KOPT-K1 (cell line): ENCODE data around the gene SETD1B.

Source experiments
- H3K27ac ChIP-seq: fragments of 200-600 bp; sonication (generic); 2 replicates; pipeline ENCODE4 v1.5.1; 2016; ENCODE audit warnings: antibody characterized with exemption, mild to moderate bottlenecking, low read depth, low read length; ENCODE audit not compliant: poor library complexity, severe bottlenecking
- H3K36me3 ChIP-seq: fragments of 200-600 bp; sonication (generic); 2 replicates; pipeline ENCODE4 v1.5.1; 2017; ENCODE audit warnings: antibody characterized with exemption, mild to moderate bottlenecking, low read length, moderate library complexity; ENCODE audit not compliant: insufficient read depth
- H3K9me3 ChIP-seq: fragments of 200-600 bp; sonication (generic); 2 replicates; pipeline ENCODE4 v1.5.1; 2017; ENCODE audit warnings: antibody characterized with exemption, low read length, mild to moderate bottlenecking; ENCODE audit not compliant: insufficient read depth, poor library complexity, severe bottlenecking

Gene SETD1B

GRCh38 chr12:121819212-121819949 lies 15.6 kb downstream of the SETD1B start:
- Histone ChIP-seq H3K27ac (no peak overlapping the region), H3K9me3 (no peaks in the 10 kb centered on the region), H3K36me3 (peaks cover 97% of the 10 kb centered on the region)

DNA sequence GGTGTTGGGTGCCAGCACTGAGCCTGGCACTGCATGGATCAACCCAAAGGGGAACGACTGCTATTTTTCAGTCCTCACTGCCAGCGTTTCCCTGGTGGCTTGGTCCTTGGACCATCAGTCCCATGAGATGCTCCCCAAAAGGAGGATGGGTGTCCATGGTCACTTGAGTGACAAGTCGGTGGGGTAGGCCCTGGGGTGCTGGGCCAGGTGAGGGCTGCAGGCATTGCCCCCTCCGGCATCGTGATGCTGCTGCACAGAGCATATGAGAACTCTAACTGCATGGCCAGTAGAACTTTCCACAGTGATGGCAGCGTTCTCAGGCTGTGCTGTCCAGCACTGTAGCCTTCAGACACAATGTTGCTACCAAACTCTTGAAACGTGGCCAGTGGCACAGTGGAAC lies 16.2 kb downstream of the SETD1B start:
- no peaks in the 10 kb centered on the region for H3K9me3 ChIP-seq
- H3K27ac ChIP-seq, result no peak overlapping the region
- peaks cover 97% of the 10 kb centered on the region for H3K36me3 ChIP-seq

GRCh38 chr12:121822393-121823100 lies 18.7 kb downstream of the SETD1B start:
- H3K9me3 ChIP-seq, result no peaks in the 10 kb centered on the region
- H3K36me3 ChIP-seq, result peaks cover 97% of the 10 kb centered on the region
- no peak overlapping the region for H3K27ac ChIP-seq

- Histone ChIP-seq H3K9me3 (no peaks in the 10 kb centered on the region), H3K36me3 (peaks cover 97% of the 10 kb centered on the region), H3K27ac (no peak overlapping the region)
Measured at GRCh38 chr12:121823101-121823726, 19.4 kb downstream of the SETD1B start.

DNA sequence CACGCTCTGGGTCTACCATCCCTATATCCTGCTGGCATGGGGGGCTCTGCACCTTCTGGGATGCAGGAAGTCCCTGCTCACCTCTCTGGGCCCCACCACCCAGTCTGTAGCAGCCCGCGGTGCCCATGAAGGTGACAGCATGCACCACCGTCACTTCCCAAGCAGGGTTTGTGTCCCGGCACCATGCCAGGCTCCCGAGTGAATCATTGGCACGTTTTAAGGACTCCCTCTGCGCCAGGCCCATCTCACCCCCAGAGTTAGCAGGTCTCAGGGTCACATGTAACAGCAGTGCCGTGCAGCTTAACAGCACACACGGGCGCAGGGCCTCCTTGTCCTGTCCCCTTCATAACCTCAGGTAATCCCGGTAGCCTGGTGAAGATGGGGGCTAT lies 19.9 kb downstream of the SETD1B start:
- peaks cover 99% of the 10 kb centered on the region for H3K36me3 ChIP-seq
- H3K27ac ChIP-seq, result no peak overlapping the region
- H3K9me3 ChIP-seq, result no peaks in the 10 kb centered on the region

GRCh38 chr12:121825041-121825523 lies 21.3 kb downstream of the SETD1B start:
- Histone ChIP-seq H3K36me3 (peaks cover 99% of the 10 kb centered on the region), H3K27ac (no peak overlapping the region), H3K9me3 (no peaks in the 10 kb centered on the region)

- no peaks in the 10 kb centered on the region for H3K9me3 ChIP-seq
- H3K27ac ChIP-seq, result no peak overlapping the region
- peaks cover 99% of the 10 kb centered on the region for H3K36me3 ChIP-seq
Measured at GRCh38 chr12:121826318-121827150, 22.7 kb downstream of the SETD1B start.

- H3K27ac ChIP-seq, result no peak overlapping the region
- H3K9me3 ChIP-seq, result no peaks in the 10 kb centered on the region
- peaks cover 99% of the 10 kb centered on the region for H3K36me3 ChIP-seq
Measured at GRCh38 chr12:121827351-121828099, 23.7 kb downstream of the SETD1B start.

- no peak overlapping the region for H3K27ac ChIP-seq
- no peaks in the 10 kb centered on the region for H3K9me3 ChIP-seq
- H3K36me3 ChIP-seq, result peaks cover 92% of the 10 kb centered on the region
Measured at GRCh38 chr12:121828306-121828705, 24.5 kb downstream of the SETD1B start.

DNA sequence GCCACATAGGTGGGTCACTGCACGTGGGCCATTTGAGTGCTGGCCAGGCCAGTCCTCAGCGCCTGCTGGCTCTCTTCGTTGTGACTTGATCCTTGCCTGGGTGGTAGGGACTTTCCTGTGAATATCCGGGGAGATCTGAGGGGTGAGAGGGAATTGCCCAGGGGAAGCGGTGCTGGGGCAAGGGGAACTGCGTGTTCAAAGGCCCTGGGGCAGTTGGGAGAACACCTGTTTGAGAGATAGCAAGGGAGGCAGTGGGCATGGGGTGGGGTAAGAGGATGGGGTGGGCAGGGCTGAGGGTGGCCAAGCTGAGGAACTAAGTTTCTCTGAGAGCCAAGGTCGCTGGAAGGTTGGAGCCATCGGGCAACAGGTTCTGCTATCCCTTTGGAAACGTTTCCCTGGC lies 25.0 kb downstream of the SETD1B start:
- Histone ChIP-seq H3K27ac (no peak overlapping the region), H3K36me3 (peaks cover 87% of the 10 kb centered on the region), H3K9me3 (no peaks in the 10 kb centered on the region)

GRCh38 chr12:121829250-121829918 lies 25.6 kb downstream of the SETD1B start:
- Histone ChIP-seq H3K9me3 (no peaks in the 10 kb centered on the region), H3K27ac (no peak overlapping the region), H3K36me3 (peaks cover 82% of the 10 kb centered on the region)

DNA sequence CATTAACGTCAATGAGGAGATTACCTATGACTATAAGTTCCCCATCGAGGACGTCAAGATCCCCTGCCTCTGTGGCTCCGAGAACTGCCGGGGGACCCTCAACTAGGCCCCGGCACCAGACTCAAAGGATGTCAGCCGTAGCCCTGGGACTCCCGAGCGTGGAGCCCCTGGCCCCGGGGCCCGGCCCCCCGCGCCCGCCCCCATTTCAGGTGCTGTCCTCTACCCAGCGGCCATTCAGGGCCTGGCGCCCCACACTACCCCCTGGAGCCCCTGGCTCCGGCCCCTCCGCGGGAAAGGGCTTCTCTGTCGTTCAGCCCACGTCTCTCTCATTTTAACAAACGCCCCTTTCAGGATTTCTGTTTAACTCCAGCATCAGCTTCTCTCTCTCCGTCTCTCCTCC lies 26.3 kb downstream of the SETD1B start:
- no peak overlapping the region for H3K27ac ChIP-seq
- H3K36me3 ChIP-seq, result peaks cover 74% of the 10 kb centered on the region
- H3K9me3 ChIP-seq, result no peaks in the 10 kb centered on the region

DNA sequence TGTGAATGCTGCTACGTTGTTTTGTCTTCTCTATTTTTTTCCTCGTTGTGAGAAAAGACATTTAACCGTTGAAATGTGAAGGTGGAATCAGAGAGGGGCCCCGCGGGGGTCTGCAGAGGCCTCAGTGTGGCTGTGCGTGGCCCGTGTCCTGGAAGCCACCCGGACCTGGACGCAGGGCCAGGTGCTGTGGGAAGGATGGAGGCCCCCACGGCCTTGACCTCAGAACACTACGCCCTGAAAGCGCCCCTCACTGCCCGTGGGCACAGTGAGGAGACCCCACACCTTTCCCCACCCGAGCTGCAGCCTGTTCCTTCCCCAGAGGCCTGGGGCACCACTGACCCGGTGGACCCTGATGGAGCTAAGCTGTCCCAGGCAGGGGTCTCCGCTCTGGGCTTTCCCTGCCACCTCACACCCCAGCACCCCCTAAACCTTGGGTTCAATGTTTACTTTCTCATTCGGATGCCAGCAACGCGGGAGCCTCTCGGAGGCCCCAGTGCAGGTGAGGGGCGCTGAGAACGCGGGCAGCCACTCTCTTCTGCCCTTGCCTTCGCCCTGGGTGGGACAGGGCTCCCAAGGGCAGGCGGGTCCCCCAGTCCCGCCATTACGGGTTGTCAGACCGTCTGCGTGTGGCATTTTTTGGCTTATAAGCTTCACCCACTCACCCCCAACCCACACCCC lies 26.9 kb downstream of the SETD1B start:
- Histone ChIP-seq H3K27ac (peak overlapping the region; percentile 3), H3K36me3 (peaks cover 68% of the 10 kb centered on the region), H3K9me3 (no peaks in the 10 kb centered on the region)
